ENCODE measurements around the gene OR1I1. TPM values are rescaled to one million over a fixed set of nuclear protein-coding genes. Genes with fewer than 3 reads are reported as not detected.

Gene OR1I1
- total and polyA plus RNA-seq, 2 donors from 2014 or later, result not detected

DNA sequence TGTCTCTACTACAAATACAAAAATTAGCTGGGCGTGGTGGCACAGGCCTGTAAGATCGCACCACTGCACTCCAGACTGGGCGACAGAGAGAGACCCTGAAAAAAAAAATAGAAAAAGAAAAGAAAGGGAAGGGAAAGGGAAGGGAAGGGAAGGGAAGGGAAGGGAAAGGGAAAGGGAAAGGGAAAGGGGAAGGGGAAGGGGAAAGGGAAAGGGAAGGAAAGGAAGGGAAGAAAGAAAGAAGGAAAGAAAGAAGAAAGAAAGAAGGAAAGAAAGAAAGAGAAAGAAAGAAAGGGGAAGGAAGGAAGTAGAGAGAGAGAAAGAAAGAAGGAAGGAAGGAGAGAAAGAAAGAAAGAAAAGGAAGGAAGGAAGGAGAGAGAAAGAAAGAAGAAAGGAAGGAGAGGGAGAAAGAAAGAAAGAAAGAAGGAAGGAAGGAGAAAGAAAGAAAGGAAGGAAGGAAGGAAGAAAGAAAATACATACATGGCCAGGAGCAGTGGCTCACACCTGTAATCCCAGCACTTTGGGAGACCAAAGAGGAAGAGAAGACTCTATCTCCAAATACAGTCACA lies 17.1 kb downstream of the OR1I1 start:
- Histone ChIP-seq H3K27me3 (ENCODE audit: control insufficient read depth, insufficient read depth, low read length) (no peaks in the 10 kb centered on the region), H3K27ac (ENCODE audit: low read depth in 2 of 2, low read length in 2 of 2) (no peak overlapping the region), H3K4me3 (ENCODE audit: low read length in 3 of 3) (no peak overlapping the region), H3K9me3 (ENCODE audit: control insufficient read depth in 2 of 3, insufficient read depth in 1 of 3, low read length in 3 of 3) (peaks cover 0 to 3% (median 1%) of the 10 kb centered on the region in 3 donors), H3K9ac (ENCODE audit: low read length in 3 of 3) (no peak overlapping the region), H3K4me1 (ENCODE audit: control insufficient read depth in 2 of 3, insufficient read depth in 2 of 3, low read depth in 1 of 3, low read length in 3 of 3) (no peaks in the 10 kb centered on the region), H3K36me3 (ENCODE audit: control insufficient read depth in 2 of 3, insufficient read depth in 3 of 3, low read length in 3 of 3) (no peaks in the 10 kb centered on the region)
- intact Hi-C loops (cut with DNase I), result no loop called here
- FAIRE-seq (no peak), DNase-seq (no peak)
- TF ChIP-seq, protein P1, sequence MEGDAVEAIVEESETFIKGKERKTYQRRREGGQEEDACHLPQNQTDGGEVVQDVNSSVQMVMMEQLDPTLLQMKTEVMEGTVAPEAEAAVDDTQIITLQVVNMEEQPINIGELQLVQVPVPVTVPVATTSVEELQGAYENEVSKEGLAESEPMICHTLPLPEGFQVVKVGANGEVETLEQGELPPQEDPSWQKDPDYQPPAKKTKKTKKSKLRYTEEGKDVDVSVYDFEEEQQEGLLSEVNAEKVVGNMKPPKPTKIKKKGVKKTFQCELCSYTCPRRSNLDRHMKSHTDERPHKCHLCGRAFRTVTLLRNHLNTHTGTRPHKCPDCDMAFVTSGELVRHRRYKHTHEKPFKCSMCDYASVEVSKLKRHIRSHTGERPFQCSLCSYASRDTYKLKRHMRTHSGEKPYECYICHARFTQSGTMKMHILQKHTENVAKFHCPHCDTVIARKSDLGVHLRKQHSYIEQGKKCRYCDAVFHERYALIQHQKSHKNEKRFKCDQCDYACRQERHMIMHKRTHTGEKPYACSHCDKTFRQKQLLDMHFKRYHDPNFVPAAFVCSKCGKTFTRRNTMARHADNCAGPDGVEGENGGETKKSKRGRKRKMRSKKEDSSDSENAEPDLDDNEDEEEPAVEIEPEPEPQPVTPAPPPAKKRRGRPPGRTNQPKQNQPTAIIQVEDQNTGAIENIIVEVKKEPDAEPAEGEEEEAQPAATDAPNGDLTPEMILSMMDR (IDR thresholded peaks at IDR 0.05; ENCODE audit: borderline replicate concordance, extremely low read depth, insufficient read depth), result no peak

DNA sequence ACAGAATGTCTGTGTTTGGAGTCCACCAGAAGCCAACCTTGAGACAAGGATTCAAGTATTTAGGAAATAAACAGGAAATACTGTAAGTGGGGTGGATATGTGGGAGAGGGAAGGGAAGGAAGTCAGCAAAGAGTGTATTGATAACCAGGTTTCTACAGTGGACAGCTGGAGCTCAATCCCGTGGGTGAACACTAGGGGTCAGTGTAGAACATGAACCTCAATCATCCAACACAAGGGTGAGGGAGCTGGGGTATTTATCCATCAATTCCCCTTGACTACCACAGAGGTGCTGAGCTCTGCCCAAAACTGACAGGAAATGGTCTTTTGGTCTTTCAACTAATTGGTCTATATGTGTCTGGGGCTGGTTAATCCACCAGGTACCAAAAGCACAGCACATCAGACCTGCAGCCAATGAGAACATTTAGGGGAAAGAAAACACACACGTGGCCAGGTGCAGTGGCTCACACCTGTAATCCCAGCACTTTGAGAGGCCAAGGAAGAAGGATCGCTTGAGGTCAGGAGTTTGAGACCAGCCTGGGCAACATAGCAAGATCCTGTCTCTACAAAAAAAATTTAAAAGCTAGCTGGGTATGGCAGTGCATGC lies 19.6 kb downstream of the OR1I1 start:
- Histone ChIP-seq H3K27me3 (ENCODE audit: control insufficient read depth, insufficient read depth, low read length) (no peaks in the 10 kb centered on the region), H3K9ac (ENCODE audit: low read length in 3 of 3) (no peak overlapping the region), H3K36me3 (ENCODE audit: control insufficient read depth in 2 of 3, insufficient read depth in 3 of 3, low read length in 3 of 3) (no peaks in the 10 kb centered on the region), H3K27ac (ENCODE audit: low read depth in 2 of 2, low read length in 2 of 2) (no peak overlapping the region), H3K4me1 (ENCODE audit: control insufficient read depth in 2 of 3, insufficient read depth in 2 of 3, low read depth in 1 of 3, low read length in 3 of 3) (no peaks in the 10 kb centered on the region), H3K9me3 (ENCODE audit: control insufficient read depth in 2 of 3, insufficient read depth in 1 of 3, low read length in 3 of 3) (peaks cover 0 to 6% (median 5%) of the 10 kb centered on the region in 3 donors), H3K4me3 (ENCODE audit: low read length in 3 of 3) (no peak overlapping the region)
- DNase-seq (no peak), FAIRE-seq (no peak)
- intact Hi-C loops (cut with DNase I), result no loop called here
- TF ChIP-seq, protein P1 (IDR thresholded peaks at IDR 0.05; ENCODE audit: borderline replicate concordance, extremely low read depth, insufficient read depth), result peak; percentile 66

DNA sequence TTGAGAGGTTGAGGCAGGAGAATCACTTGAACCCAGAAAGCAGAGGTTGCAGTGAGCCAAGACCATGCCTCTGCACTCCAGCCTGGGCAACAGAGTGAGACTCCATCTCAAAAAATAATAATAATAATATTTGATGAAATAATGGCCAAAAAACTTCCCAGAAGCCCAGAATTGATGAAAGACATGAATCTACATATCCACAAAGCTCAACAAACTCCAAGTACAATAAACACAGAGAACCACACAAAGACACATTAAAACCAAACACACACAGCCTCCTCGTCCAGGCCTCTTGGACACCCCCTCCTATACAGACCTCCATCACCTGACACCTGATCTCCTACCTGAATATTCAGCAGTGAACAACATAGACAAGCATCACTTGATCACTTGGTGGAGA lies 22.0 kb downstream of the OR1I1 start:
- DNase-seq, result no peak
- peaks cover 0 to 7% (median 0%) of the 10 kb centered on the region in 3 donors for H3K4me1 ChIP-seq (ENCODE audit: control insufficient read depth in 2 of 3, insufficient read depth in 2 of 3, low read depth in 1 of 3, low read length in 3 of 3)
- H3K9ac ChIP-seq (ENCODE audit: low read length in 3 of 3), result no peak overlapping the region
- H3K4me3 ChIP-seq (ENCODE audit: low read length in 3 of 3), result no peak overlapping the region
- H3K27ac ChIP-seq (ENCODE audit: low read depth in 2 of 2, low read length in 2 of 2), result no peak overlapping the region
- no peaks in the 10 kb centered on the region for H3K27me3 ChIP-seq (ENCODE audit: control insufficient read depth, insufficient read depth, low read length)
- peaks cover 0 to 6% (median 5%) of the 10 kb centered on the region in 3 donors for H3K9me3 ChIP-seq (ENCODE audit: control insufficient read depth in 2 of 3, insufficient read depth in 1 of 3, low read length in 3 of 3)
- intact Hi-C loops (cut with DNase I), result no loop called here
- TF ChIP-seq, protein P1 (IDR thresholded peaks at IDR 0.05; ENCODE audit: borderline replicate concordance, extremely low read depth, insufficient read depth), result no peak
- no peak for FAIRE-seq
- no peaks in the 10 kb centered on the region for H3K36me3 ChIP-seq (ENCODE audit: control insufficient read depth in 2 of 3, insufficient read depth in 3 of 3, low read length in 3 of 3)
